Breast epithelium (tissue), 4 donors: ENCODE results near the gene ISG15. TPM values are rescaled to one million over a fixed set of nuclear protein-coding genes. Genes with fewer than 3 reads are reported as not detected.
"Not testable (repeated sequence)": the region's sequence is repeated elsewhere in the genome, so short reads cannot be mapped to it uniquely, and the experiment has no call there.

ENCODE experiments used
- DNase-seq, 2 donors: peaks; one replicate each; pipeline ENCODE4 v3.0.0-alpha.2; 2019; ENCODE audit warnings: low spot score in 2 of 2
- H3K27ac ChIP-seq, 2 donors: fragments of 200-600 bp; sonication (generic) in 1 of 2; one replicate each; pipeline ENCODE4 v1.5.1; 2016 to 2019; ENCODE audit warnings: mild to moderate bottlenecking in 1 of 2
- H3K27me3 ChIP-seq, 2 donors: fragments of 200-600 bp; sonication (generic) in 1 of 2; one replicate each; pipeline versions ENCODE4 v1.5.1 to v1.6.0; 2017 to 2019; ENCODE audit warnings: control low read depth in 1 of 2, mild to moderate bottlenecking in 1 of 2
- H3K36me3 ChIP-seq: fragments of 200-600 bp; one replicate; pipeline ENCODE4 v1.5.1; 2019
- H3K4me1 ChIP-seq, 2 donors: fragments of 200-600 bp; sonication (generic); one replicate each; pipeline ENCODE4 v1.5.1; 2016 to 2019; ENCODE audit warnings: control low read depth in 1 of 2
- H3K4me3 ChIP-seq, 3 donors: fragments of 200-600 bp; sonication (generic); 1 replicate in 2 of 3; 2 replicates in 1 of 3; pipeline ENCODE4 v1.5.1; 2016 to 2019; ENCODE audit warnings: mild to moderate bottlenecking in 3 of 3, moderate library complexity in 2 of 3
- H3K9me3 ChIP-seq, 2 donors: fragments of 200-600 bp; sonication (generic) in 1 of 2; one replicate each; pipeline ENCODE4 v1.5.1; 2016 to 2019; ENCODE audit warnings: control low read depth in 1 of 2
- CTCF ChIP-seq, 3 donors: fragments of 450-650 bp; IDR thresholded peaks; one replicate each; pipeline ENCODE4 v1.5.1; 2016 to 2017; ENCODE audit warnings: antibody characterized with exemption in 3 of 3, mild to moderate bottlenecking in 3 of 3, moderate library complexity in 3 of 3
- POLR2A ChIP-seq: fragments of 450-650 bp; IDR thresholded peaks from one replicate; pipeline ENCODE4 v1.6.1; 2016; ENCODE audit warnings: antibody characterized with exemption, mild to moderate bottlenecking, moderate library complexity
- POLR2AphosphoS5 ChIP-seq, 3 donors: sonication (generic); formaldehyde crosslinking; IDR thresholded peaks; one replicate each; pipeline ENCODE4 v1.6.1; 2017; ENCODE audit warnings: antibody characterized with exemption in 3 of 3
- intact Hi-C: fragments of 100-400 bp; cut with DNase I; formaldehyde crosslinking; loops from one replicate; pipeline ENCODE4 v1.15.1; 2023; ENCODE audit warnings: low total_unique reads
- total RNA-seq, 3 donors: library from RNA; depleted of rRNA; stranded (reverse); fragments of >200 nt; gene quantifications; one replicate each; pipeline ENCODE4 v1.1.0, GENCODE V29; 2016

ISG15 gene
- total RNA-seq, 3 donors from 2014 or later = 15.5 to 31.5 (median 18.0) TPM

GRCh38 chr1:1013922-1014648 is 788 bp downstream of the ISG15 start:
- no peak for DNase-seq
- TF ChIP-seq POLR2A (no peak), CTCF (IDR thresholded peaks at IDR 0.05) (no peak), POLR2AphosphoS5 (IDR thresholded peaks at IDR 0.05) (no peak)
- Histone ChIP-seq H3K4me1 (no peaks in the 10 kb centered on the region), H3K9me3 (no peaks in the 10 kb centered on the region), H3K27ac (peak overlapping the region; percentile 82 to 92), H3K27me3 (no peaks in the 10 kb centered on the region), H3K36me3 (no peaks in the 10 kb centered on the region), H3K4me3 (peak overlapping the region; percentile 56 to 69 (median 64))
- intact Hi-C loops = no loop called here

GRCh38 chr1:1014799-1015681 is 1.7 kb downstream of the ISG15 start:
- DNase-seq = no peak

GRCh38 chr1:1017397-1018320 is 4.4 kb downstream of the ISG15 start:
- intact Hi-C loops, H3K27me3 ChIP-seq, H3K27ac ChIP-seq, H3K9me3 ChIP-seq, DNase-seq, H3K36me3 ChIP-seq, H3K4me1 ChIP-seq, H3K4me3 ChIP-seq: not testable (repeated sequence)

More at GRCh38 chr1:1014799-1015681, 1.7 kb downstream of the ISG15 start:
- TF ChIP-seq POLR2A (no peak), CTCF (IDR thresholded peaks at IDR 0.05) (peak in 1 of 3 donors; percentile 17), POLR2AphosphoS5 (IDR thresholded peaks at IDR 0.05) (no peak)
- Histone ChIP-seq H3K27me3 (no peaks in the 10 kb centered on the region), H3K4me1 (no peaks in the 10 kb centered on the region), H3K9me3 (no peaks in the 10 kb centered on the region), H3K27ac (peak overlapping the region; percentile 82 to 92), H3K36me3 (no peaks in the 10 kb centered on the region), H3K4me3 (peak overlapping the region in 1 of 3 donors; percentile 69)
- intact Hi-C loops = no loop called here

GRCh38 chr1:1018321-1018685 is 5.0 kb downstream of the ISG15 start:
- H3K9me3 ChIP-seq, intact Hi-C loops, H3K36me3 ChIP-seq, H3K27me3 ChIP-seq, DNase-seq, H3K4me1 ChIP-seq, H3K27ac ChIP-seq, H3K4me3 ChIP-seq: not testable (repeated sequence)

GRCh38 chr1:1019122-1019999 is 6.1 kb downstream of the ISG15 start:
- intact Hi-C loops = no loop called here
- Histone ChIP-seq H3K27me3 (no peaks in the 10 kb centered on the region), H3K9me3 (no peaks in the 10 kb centered on the region), H3K4me1 (peaks cover 2 to 17% of the 10 kb centered on the region in 2 donors), H3K36me3 (no peaks in the 10 kb centered on the region), H3K27ac (peak overlapping the region; percentile 92 to 98), H3K4me3 (peak overlapping the region; percentile 61 to 84 (median 80))
- TF ChIP-seq POLR2A = no peak
- TF ChIP-seq CTCF (IDR thresholded peaks at IDR 0.05) = no peak
- TF ChIP-seq POLR2AphosphoS5 (IDR thresholded peaks at IDR 0.05) = no peak
- peak; percentile 80 to 81 for DNase-seq
